K562 (cell line): ENCODE results near the gene IQCE. TPM values are rescaled to one million over a fixed set of nuclear protein-coding genes. Genes with fewer than 3 reads are reported as not detected.
A peak's percentile ranks its signal among the peaks of the same experiment; 100 is the strongest.

Source experiments
- ATAC-seq: fragments of 200-7000 bp; cut with Tn5 transposase; 3 replicates; pipeline ENCODE4 v1.9.1; 2020; ENCODE audit warnings: moderate library complexity
- BruUV-seq: library from RNA; stranded (reverse); fragments of 400-500 nt; replicated peaks from 2 replicates; lab custom pipeline; 2021; lab: Mats Ljungman, UMichigan
- CTCF ChIA-PET: fragments of 300-600 bp; formaldehyde crosslinking; extraction: SDS; loops from one replicate; lab custom pipeline; 2021; ENCODE audit warnings: low intra/inter-chr PET ratio; lab: Yijun Ruan, JAX
- POLR2A ChIA-PET: fragments of 300-600, 350-650 bp; sonication (Branson Sonifier 250); formaldehyde crosslinking; extraction: SDS; loops from one replicate; lab custom pipeline; 2021; ENCODE audit warnings: antibody characterized with exemption, inconsistent platforms; lab: Yijun Ruan, JAX
- DNase-seq, 4 experiments: peaks; one replicate each; pipeline versions ENCODE4 v3.0.0 to v3.0.0-alpha.2; 2011 to 2018; ENCODE audit warnings: low spot score in 3 of 4, mixed read lengths in 3 of 4; ENCODE audit errors: extremely low read depth in 1 of 4
- FAIRE-seq: peaks from 2 replicates; lab custom pipeline; 2011; peaks lifted over from hg19 to GRCh38; lab: Jason Lieb, UNC
- H2AFZ ChIP-seq: 2 replicates; pipeline ENCODE4 v1.6.0; 2011; ENCODE audit warnings: low read depth, low read length, control low read depth, inconsistent platforms
- H3K27ac ChIP-seq: fragments of 200-600 bp; 3 replicates; pipeline ENCODE4 v1.8.0; 2011; ENCODE audit warnings: low read depth, mild to moderate bottlenecking, control low read depth, inconsistent platforms, low read length, moderate library complexity, mixed read lengths; ENCODE audit errors: extremely low read depth
- H3K27me3 ChIP-seq, 2 experiments: fragments of 300-600 bp in 1 of 2; 2 replicates in 1 of 2; 3 replicates in 1 of 2; pipeline versions ENCODE4 v1.6.0 to v1.8.0; 2011; ENCODE audit warnings: inconsistent platforms in 2 of 2, low read length in 2 of 2, mild to moderate bottlenecking in 1 of 2, mixed read lengths in 1 of 2, moderate library complexity in 1 of 2; ENCODE audit not compliant: control insufficient read depth in 2 of 2, insufficient read depth in 2 of 2
- H3K36me3 ChIP-seq: fragments of 300-600 bp; 3 replicates; pipeline ENCODE4 v1.8.0; 2011; ENCODE audit warnings: mild to moderate bottlenecking, low read length, inconsistent platforms; ENCODE audit not compliant: control insufficient read depth, insufficient read depth
- H3K4me1 ChIP-seq, 2 experiments: fragments of 200-600 bp in 1 of 2; replicated peaks in 1 of 2; 2 replicates in 1 of 2; 3 replicates in 1 of 2; pipeline versions ENCODE4 v1.5.1 to v1.8.0; 2011; ENCODE audit warnings: inconsistent platforms in 2 of 2, low read length in 2 of 2, mild to moderate bottlenecking in 1 of 2, mixed read lengths in 1 of 2, moderate library complexity in 1 of 2; ENCODE audit not compliant: control insufficient read depth in 2 of 2, insufficient read depth in 2 of 2
- H3K4me2 ChIP-seq: 2 replicates; pipeline ENCODE4 v1.6.1; 2011; ENCODE audit warnings: low read length, control low read depth, inconsistent platforms, mixed read lengths; ENCODE audit not compliant: insufficient read depth
- H3K4me3 ChIP-seq: fragments of 200-600 bp; sonication (generic), shearing (Covaris generic); 2 replicates; pipeline ENCODE4 v1.5.1; 2016; ENCODE audit warnings: control low read depth, inconsistent platforms
- H3K79me2 ChIP-seq: fragments of 200-600 bp; 3 replicates; pipeline ENCODE4 v1.8.0; 2011; ENCODE audit warnings: low read length, inconsistent platforms; ENCODE audit not compliant: control insufficient read depth, insufficient read depth
- H3K9ac ChIP-seq, 2 experiments: 2 replicates each; pipeline versions ENCODE4 v1.6.0 to v1.6.1; 2011; ENCODE audit warnings: low read depth in 2 of 2, low read length in 2 of 2, control low read depth in 1 of 2, inconsistent platforms in 1 of 2, mild to moderate bottlenecking in 1 of 2, mixed read lengths in 1 of 2; ENCODE audit not compliant: insufficient read depth in 1 of 2
- H3K9me1 ChIP-seq: one replicate; pipeline ENCODE4 v1.6.0; 2011; ENCODE audit warnings: inconsistent platforms, mild to moderate bottlenecking, low read length, moderate library complexity; ENCODE audit not compliant: control insufficient read depth, insufficient read depth
- H3K9me3 ChIP-seq: replicated peaks from 2 replicates; pipeline ENCODE4 v1.5.1; 2011; ENCODE audit warnings: low read depth, low read length, inconsistent platforms; ENCODE audit not compliant: control insufficient read depth, insufficient read depth
- H4K20me1 ChIP-seq: replicated peaks from 2 replicates; pipeline ENCODE4 v1.6.1; 2011; ENCODE audit warnings: low read length, inconsistent platforms, mixed read lengths; ENCODE audit not compliant: control insufficient read depth, insufficient read depth
- ADNP ChIP-seq: fragments of 200-800 bp; sonication (Bioruptor generic); IDR thresholded peaks from 2 replicates; pipeline ENCODE4 v1.6.1; 2016; ENCODE audit warnings: missing genetic modification characterization, missing compliant biosample characterization
- ATF6 ChIP-seq: sonication (generic); formaldehyde crosslinking; IDR thresholded peaks from 2 replicates; pipeline ENCODE4 v1.4.0; 2020; ENCODE audit warnings: mild to moderate bottlenecking, missing genetic modification reagents
- BRF2 ChIP-seq: IDR thresholded peaks from 3 replicates; pipeline ENCODE4 v1.6.1; 2011; ENCODE audit warnings: borderline replicate concordance, mild to moderate bottlenecking; ENCODE audit not compliant: insufficient read length, insufficient read depth
- DLX4 ChIP-seq: fragments of 250-450 bp; sonication (Bioruptor Pico); IDR thresholded peaks from 2 replicates; pipeline ENCODE4 v1.6.1; 2021; ENCODE audit warnings: mild to moderate bottlenecking
- E2F6 ChIP-seq, 2 experiments: IDR thresholded peaks; 2 replicates each; pipeline ENCODE4 v1.6.1; 2011; ENCODE audit warnings: borderline replicate concordance in 1 of 2, control low read depth in 1 of 2, low read depth in 1 of 2, low read length in 1 of 2, mild to moderate bottlenecking in 1 of 2, mixed read lengths in 1 of 2, moderate library complexity in 1 of 2; ENCODE audit not compliant: insufficient read depth in 1 of 2, insufficient read length in 1 of 2, poor library complexity in 1 of 2, severe bottlenecking in 1 of 2; ENCODE audit errors: extremely low read depth in 1 of 2
- KAT2B ChIP-seq: IDR thresholded peaks from one replicate; pipeline ENCODE4 v1.6.1; 2012; ENCODE audit warnings: low read depth, mild to moderate bottlenecking, control low read depth, inconsistent platforms, low read length, moderate library complexity
- RHOXF2B ChIP-seq: fragments of 250-450 bp; sonication (Bioruptor Pico); conservative IDR thresholded peaks from 2 replicates; pipeline ENCODE4 v1.5.1; 2021
- SIX5 ChIP-seq, 2 experiments: IDR thresholded peaks; 2 replicates each; pipeline ENCODE4 v1.6.1; 2011; ENCODE audit warnings: low read length in 2 of 2, borderline replicate concordance in 1 of 2, low read depth in 1 of 2, mild to moderate bottlenecking in 1 of 2, moderate library complexity in 1 of 2; ENCODE audit not compliant: insufficient read depth in 1 of 2
- SRF ChIP-seq, 2 experiments: fragments of 250-450, 450-650 bp in 1 of 2; sonication (Bioruptor Pico) in 1 of 2; sonication (generic) in 1 of 2; formaldehyde crosslinking; IDR thresholded peaks; 2 replicates each; pipeline versions ENCODE4 v1.5.0 to v1.5.1; 2020 to 2022; ENCODE audit warnings: mild to moderate bottlenecking in 1 of 2, missing genetic modification reagents in 1 of 2
- SUPT5H ChIP-seq: fragments of 450-650 bp; IDR thresholded peaks from 2 replicates; pipeline ENCODE4 v1.6.1; 2016
- USF2 ChIP-seq: sonication (generic); formaldehyde crosslinking; IDR thresholded peaks from 2 replicates; pipeline ENCODE4 v1.5.0; 2020; ENCODE audit warnings: missing genetic modification reagents
- XRCC3 ChIP-seq: fragments of 450-650 bp; IDR thresholded peaks from 2 replicates; pipeline ENCODE4 v1.6.1; 2017; ENCODE audit warnings: mild to moderate bottlenecking, moderate library complexity
- ZNF134 ChIP-seq: fragments of 250-450 bp; sonication (Bioruptor Pico); conservative IDR thresholded peaks from 2 replicates; pipeline ENCODE4 v1.4.0; 2020
- WGBS: fragments of 100-300 bp; shearing (Covaris generic); methylation state at CpG from one replicate; pipeline ENCODE4 v1.1.6; 2016; ENCODE audit warnings: low coverage, mixed read lengths; ENCODE audit not compliant: insufficient coverage; ENCODE audit errors: missing lambda C conversion rate; 5-methylcytosine and 5-hydroxymethylcytosine counted together
- in situ Hi-C: fragments of 300-500 bp; cut with MboI; formaldehyde crosslinking; loops from 4 replicates; pipeline ENCODE4 v1.15.0; 2018; ENCODE audit warnings: inconsistent platforms, mixed read lengths
- intact Hi-C: fragments of 100-400 bp; cut with micrococcal nuclease; formaldehyde crosslinking; loops from 2 replicates; pipeline ENCODE4 v1.14.2; 2022
- polyA plus RNA-seq, 8 experiments: library from polyadenylated mRNA; depleted of rRNA in 4 of 8; stranded (reverse) in 5 of 8; unstranded in 3 of 8; fragments of >200 nt; fragmentation: Nextera tagmentation in 2 of 8; fragmentation: Illumina TruSeq in 1 of 8; extraction: Ambion mirVana in 2 of 8; extraction: Trizol in 1 of 8; gene quantifications; 2 replicates each; pipeline versions ENCODE4 v1.2.1 to v1.2.3, GENCODE V29; 2011 to 2014; ENCODE audit warnings: inconsistent platforms in 1 of 8, missing spikeins in 1 of 8
- total RNA-seq, 7 experiments: library from RNA; depleted of rRNA in 6 of 7; stranded (reverse); fragments of >200 nt in 6 of 7; fragmentation: Illumina TruSeq in 2 of 7; extraction: Trizol in 2 of 7; gene quantifications; 2 replicates each; pipeline versions ENCODE4 v1.2.1 to v1.2.3, GENCODE V29; 2011 to 2021; ENCODE audit warnings: low replicate concordance in 1 of 7

Gene IQCE
- total and polyA plus RNA-seq, 9 of the 15 experiments (the other 6 are each of a cell fraction or from before 2014, with no cell fraction given), result 0.18 to 8.5 (median 4.2) TPM

DNA sequence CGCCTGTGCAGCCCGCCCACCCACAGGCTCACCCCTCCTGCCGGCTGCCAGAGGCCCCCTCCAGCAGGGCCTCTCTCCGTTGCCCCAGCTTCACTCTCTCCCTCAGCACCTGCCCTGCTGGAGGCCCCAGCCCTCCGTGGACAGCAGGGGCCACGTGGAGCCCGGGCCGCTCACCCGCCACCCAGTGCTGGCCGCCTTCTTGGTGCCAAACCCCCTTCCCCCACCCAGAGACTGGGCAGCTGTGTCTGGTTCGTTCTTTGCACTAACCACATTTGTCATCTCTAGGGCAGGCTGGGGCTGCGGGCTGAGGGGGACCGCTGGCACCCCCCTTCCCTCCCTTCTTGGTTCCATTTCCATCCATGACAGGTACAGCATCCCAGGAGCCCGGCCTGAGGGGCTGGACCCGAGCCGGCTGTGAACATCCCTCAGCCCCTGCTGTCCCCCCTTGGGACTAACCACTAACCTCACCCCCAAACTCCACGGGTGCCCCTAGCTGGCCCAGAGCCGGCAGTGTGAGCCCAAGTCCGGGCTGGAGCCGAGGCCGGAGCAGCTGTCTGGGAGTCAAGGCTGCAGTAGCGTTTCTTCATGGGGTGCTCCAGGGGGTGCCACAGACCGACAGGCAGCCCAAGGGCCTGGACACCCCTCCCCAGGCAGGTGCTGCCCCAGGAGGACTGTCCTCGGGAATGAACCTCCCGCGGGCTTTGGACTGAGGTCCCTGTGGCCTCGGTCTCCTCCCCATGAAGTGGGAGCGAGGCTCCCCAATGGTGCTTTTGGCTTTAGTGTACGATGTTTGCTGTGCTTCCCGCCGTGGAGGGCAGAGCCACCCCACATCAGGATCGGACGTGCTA is 103.7 kb downstream of the IQCE start:
- peaks cover 7 to 10% of the 10 kb centered on the region in 2 experiments; a peak in 2 of 5 replicates for H3K27me3 ChIP-seq
- FAIRE-seq, result no peak
- peaks cover 4 to 77% of the 10 kb centered on the region in 2 experiments for H3K4me1 ChIP-seq
- BruUV-seq, result no TSS peak
- ChIA-PET POLR2A (no interaction called here), CTCF (no interaction called here)
- H3K4me2 ChIP-seq, result no peak overlapping the region
- in situ Hi-C loops (no loop called here), intact Hi-C loops (loop anchor here (10.0 kb wide), 1 partner anchor 188 kb away; the partner anchor contains the start of gene GRIFIN)
- no peak for ATAC-seq
- H3K27ac ChIP-seq, result no peak overlapping the region
- no peaks in the 10 kb centered on the region for H3K9me3 ChIP-seq
- 41% methylated on average over 23 of the region's 33 CpGs for WGBS
- H3K9ac ChIP-seq, result peak overlapping the region in 1 of 2 experiments; percentile 52; a peak in 2 of 4 replicates
- H2AFZ ChIP-seq, result no peak overlapping the region
- H3K9me1 ChIP-seq, result peaks cover 1% of the 10 kb centered on the region
- no peak for DNase-seq
- no peaks in the 10 kb centered on the region for H3K79me2 ChIP-seq
- H3K4me3 ChIP-seq, result no peak overlapping the region
- no peaks in the 10 kb centered on the region for H3K36me3 ChIP-seq
- H4K20me1 ChIP-seq, result no peaks in the 10 kb centered on the region; the same call in 1 of the 2 replicates
- TF ChIP-seq SRF (CRISPR knock-in tag; IDR thresholded peaks at IDR 0.05) (no peak), ZNF134 (no peak), SUPT5H (no peak), ATF6 (CRISPR knock-in tag) (no peak), E2F6 (IDR thresholded peaks at IDR 0.05; ENCODE audit: borderline replicate concordance in 1 of 2, extremely low read depth in 1 of 2, insufficient read depth in 1 of 2, insufficient read length in 1 of 2, low read depth in 1 of 2, low read length in 1 of 2, poor library complexity in 1 of 2, severe bottlenecking in 1 of 2) (no peak), XRCC3 (no peak), BRF2 (no peak), DLX4 (CRISPR knock-in tag) (no peak), ADNP (tag) (no peak), RHOXF2B (no peak), SIX5 (IDR thresholded peaks at IDR 0.05; ENCODE audit: borderline replicate concordance in 1 of 2, insufficient read depth in 1 of 2, low read depth in 1 of 2, low read length in 2 of 2) (no peak), KAT2B (no peak), USF2 (CRISPR knock-in tag) (no peak)
